CD14-positive monocyte (primary cell): ENCODE results near the gene IFT57. TPM values are rescaled to one million over a fixed set of nuclear protein-coding genes. Genes with fewer than 3 reads are reported as not detected.
"Not testable (repeated sequence)": the region's sequence is repeated elsewhere in the genome, so short reads cannot be mapped to it uniquely, and the experiment has no call there.

Source experiments
- DNase-seq, 3 donors: peaks; one replicate each; pipeline ENCODE4 v3.0.0-alpha.2; 2011 to 2022
- H2AFZ ChIP-seq: 2 replicates; pipeline ENCODE4 v1.6.0; 2012; ENCODE audit warnings: mild to moderate bottlenecking, low read depth, low read length, inconsistent platforms; ENCODE audit not compliant: insufficient read depth, poor library complexity, severe bottlenecking
- H3K27ac ChIP-seq, 2 donors: 1 replicate in 1 of 2; 2 replicates in 1 of 2; pipeline ENCODE4 v1.5.1; 2012 to 2013; ENCODE audit warnings: low read length in 2 of 2, control low read depth in 1 of 2, inconsistent platforms in 1 of 2, low read depth in 1 of 2, mild to moderate bottlenecking in 1 of 2
- H3K27me3 ChIP-seq, 2 donors: one replicate each; pipeline versions ENCODE4 v1.6.0 to v1.6.1; 2011 to 2013; ENCODE audit warnings: low read length in 2 of 2; ENCODE audit not compliant: control insufficient read depth in 2 of 2, insufficient read depth in 2 of 2
- H3K36me3 ChIP-seq, 2 donors: replicated peaks in 1 of 2; 1 replicate in 1 of 2; 2 replicates in 1 of 2; pipeline versions ENCODE4 v1.5.1 to v1.6.1; 2012 to 2013; ENCODE audit warnings: low read length in 2 of 2, control low read depth in 1 of 2, inconsistent platforms in 1 of 2, mild to moderate bottlenecking in 1 of 2; ENCODE audit not compliant: insufficient read depth in 2 of 2, control insufficient read depth in 1 of 2
- H3K4me1 ChIP-seq, 2 donors: 1 replicate in 1 of 2; 2 replicates in 1 of 2; pipeline versions ENCODE4 v1.5.1 to v1.6.1; 2012 to 2013; ENCODE audit warnings: low read length in 2 of 2, control low read depth in 1 of 2, inconsistent platforms in 1 of 2, mild to moderate bottlenecking in 1 of 2, moderate library complexity in 1 of 2; ENCODE audit not compliant: insufficient read depth in 2 of 2, control insufficient read depth in 1 of 2
- H3K4me2 ChIP-seq: replicated peaks from 2 replicates; pipeline ENCODE3; 2012; ENCODE audit warnings: low read length, moderate library complexity, mild to moderate bottlenecking; ENCODE audit not compliant: poor library complexity, severe bottlenecking; ENCODE audit errors: extremely low read depth
- H3K4me3 ChIP-seq, 3 experiments: fragments of 200-600 bp in 1 of 3; sonication (generic) in 1 of 3; replicated peaks in 1 of 3; 1 replicate in 2 of 3; 2 replicates in 1 of 3; pipeline ENCODE4 v1.5.1; 2011 to 2013; ENCODE audit warnings: low read length in 3 of 3, mild to moderate bottlenecking in 3 of 3, control low read depth in 2 of 3, low read depth in 2 of 3, inconsistent platforms in 1 of 3, moderate library complexity in 1 of 3
- H3K79me2 ChIP-seq: 2 replicates; pipeline ENCODE4 v1.6.0; 2012; ENCODE audit warnings: mild to moderate bottlenecking, control low read depth, inconsistent platforms, low read length, moderate library complexity; ENCODE audit not compliant: insufficient read depth
- H3K9ac ChIP-seq: 2 replicates; pipeline ENCODE4 v1.6.0; 2017; ENCODE audit warnings: low read length, mild to moderate bottlenecking; ENCODE audit not compliant: insufficient read depth, poor library complexity, severe bottlenecking
- H3K9me3 ChIP-seq, 2 donors: replicated peaks in 1 of 2; 1 replicate in 1 of 2; 2 replicates in 1 of 2; pipeline versions ENCODE4 v1.5.1 to v1.6.1; 2012 to 2013; ENCODE audit warnings: low read length in 2 of 2, control low read depth in 1 of 2; ENCODE audit not compliant: control insufficient read depth in 1 of 2, insufficient read depth in 1 of 2
- H4K20me1 ChIP-seq: 2 replicates; pipeline ENCODE4 v1.6.0; 2012; ENCODE audit warnings: mild to moderate bottlenecking, low read length, control low read depth, moderate library complexity; ENCODE audit not compliant: insufficient read depth
- H3K27ac Mint-ChIP-seq, 7 donors: one replicate each; pipeline ENCODE4 v1.8.0; 2020; ENCODE audit warnings: mild to moderate bottlenecking in 7 of 7, mixed read lengths in 7 of 7, moderate library complexity in 6 of 7, inconsistent platforms in 2 of 7
- H3K27me3 Mint-ChIP-seq, 3 donors: one replicate each; pipeline ENCODE4 v1.8.0; 2021 to 2022; ENCODE audit warnings: low read depth in 3 of 3, mild to moderate bottlenecking in 3 of 3, mixed read lengths in 3 of 3, moderate library complexity in 3 of 3, inconsistent platforms in 1 of 3
- H3K36me3 Mint-ChIP-seq, 2 donors: one replicate each; pipeline ENCODE4 v1.8.0; 2020; ENCODE audit warnings: mixed read lengths in 2 of 2, inconsistent platforms in 1 of 2, mild to moderate bottlenecking in 1 of 2
- H3K4me1 Mint-ChIP-seq: one replicate; pipeline ENCODE4 v1.8.0; 2020; ENCODE audit warnings: mild to moderate bottlenecking, mixed read lengths
- H3K4me3 Mint-ChIP-seq, 2 donors: one replicate each; pipeline ENCODE4 v1.8.0; 2020; ENCODE audit warnings: mild to moderate bottlenecking in 2 of 2, mixed read lengths in 2 of 2, moderate library complexity in 1 of 2
- H3K9me3 Mint-ChIP-seq, 7 donors: one replicate each; pipeline ENCODE4 v1.8.0; 2020 to 2022; ENCODE audit warnings: mixed read lengths in 7 of 7, mild to moderate bottlenecking in 6 of 7, moderate library complexity in 6 of 7, inconsistent platforms in 2 of 7
- CTCF ChIP-seq: fragments of 200-600 bp; IDR thresholded peaks from one replicate; pipeline ENCODE4 v1.8.0; 2022; ENCODE audit warnings: antibody characterized with exemption, mild to moderate bottlenecking
- WGBS: methylation state at CpG from one replicate; pipeline ENCODE4 v1.1.5; 2013; ENCODE audit warnings: missing lambda C conversion rate; ENCODE audit not compliant: insufficient coverage; 5-methylcytosine and 5-hydroxymethylcytosine counted together
- intact Hi-C, 2 donors: fragments of 100-400 bp; cut with micrococcal nuclease; formaldehyde crosslinking; loops; one replicate each; pipeline versions ENCODE4 v1.15.0 to v1.15.1; 2023
- polyA plus RNA-seq, 3 donors: library from polyadenylated mRNA; depleted of rRNA in 1 of 3; unstranded in 2 of 3; stranded (reverse) in 1 of 3; fragments of 300-500 nt in 2 of 3; fragments of >200 nt in 1 of 3; fragmentation: Illumina TruSeq in 2 of 3; gene quantifications; 1 replicate in 2 of 3; 2 replicates in 1 of 3; pipeline ENCODE4 v1.2.3, GENCODE V29; 2012 to 2021

The IFT57 gene
- polyA plus RNA-seq, 3 donors, result 4.9 to 22.9 (median 15.1) TPM

- H3K4me1 Mint-ChIP-seq, H3K27ac Mint-ChIP-seq, H3K9me3 ChIP-seq, H3K4me2 ChIP-seq, H3K4me3 Mint-ChIP-seq, H3K27ac ChIP-seq, H3K27me3 ChIP-seq, H4K20me1 ChIP-seq, H3K9ac ChIP-seq, DNase-seq, H3K4me3 ChIP-seq, H2AFZ ChIP-seq, intact Hi-C loops, H3K79me2 ChIP-seq, H3K36me3 ChIP-seq, H3K36me3 Mint-ChIP-seq, H3K4me1 ChIP-seq, H3K27me3 Mint-ChIP-seq: not testable (repeated sequence)
- peaks cover 3 to 13% (median 6%) of the 10 kb centered on the region in 7 donors for H3K9me3 Mint-ChIP-seq
- no CpG with 5 or more reads among the region's 5 CpGs for whole genome bisulfite sequencing
These were observed 42.5 kb upstream of the IFT57 start for GRCh38 chr3:108264534-108265298.

GRCh38 chr3:108255131-108255530 is 32.9 kb upstream of the IFT57 start:
- H3K4me3 Mint-ChIP-seq, result no peak overlapping the region
- H3K4me3 ChIP-seq, result no peak overlapping the region
- intact Hi-C loops, result no loop called here
- H2AFZ ChIP-seq, result no peak overlapping the region
- no peak overlapping the region for H3K4me2 ChIP-seq
- no peaks in the 10 kb centered on the region for H3K36me3 ChIP-seq
- no peaks in the 10 kb centered on the region for H4K20me1 ChIP-seq
- H3K27ac ChIP-seq, result no peak overlapping the region
- no peaks in the 10 kb centered on the region for H3K27me3 Mint-ChIP-seq
- no peaks in the 10 kb centered on the region for H3K27me3 ChIP-seq
- H3K4me1 ChIP-seq, result peaks cover 0 to 3% of the 10 kb centered on the region in 2 donors
- no peaks in the 10 kb centered on the region for H3K79me2 ChIP-seq
- peaks cover 0 to 11% (median 3%) of the 10 kb centered on the region in 7 donors for H3K9me3 Mint-ChIP-seq
- no peak overlapping the region for H3K9ac ChIP-seq
- H3K27ac Mint-ChIP-seq, result peak overlapping the region in 1 of 7 donors; percentile 0
- no peaks in the 10 kb centered on the region for H3K9me3 ChIP-seq
- no peak for TF ChIP-seq CTCF
- DNase-seq, result no peak
- peaks cover 17% of the 10 kb centered on the region for H3K4me1 Mint-ChIP-seq
- H3K36me3 Mint-ChIP-seq, result no peaks in the 10 kb centered on the region
